Measurements from ENCODE around the gene SH3BP5L. TPM values are rescaled to one million over a fixed set of nuclear protein-coding genes. Genes with fewer than 3 reads are reported as not detected.
"Not testable (repeated sequence)": the region's sequence is repeated elsewhere in the genome, so short reads cannot be mapped to it uniquely, and the experiment has no call there.

Gene SH3BP5L
- total RNA-seq, 4 donors from 2014 or later: 15.7 to 26.4 (median 22.8) TPM

GRCh38 chr1:248791010-248791409 lies 34.7 kb downstream of the SH3BP5L start:
- TF ChIP-seq CTCF (IDR thresholded peaks at IDR 0.05 in 4 of 5, conservative IDR thresholded peaks at IDR 0.05 in 1 of 5): no peak
- no peak for TF ChIP-seq POLR2A (IDR thresholded peaks at IDR 0.05)
- ATAC-seq (no peak), DNase-seq (no peak)
- Histone ChIP-seq H3K27ac (no peak overlapping the region), H3K4me3 (no peak overlapping the region), H3K9me3 (no peaks in the 10 kb centered on the region), H3K4me1 (no peaks in the 10 kb centered on the region), H3K36me3 (no peaks in the 10 kb centered on the region), H3K27me3 (no peaks in the 10 kb centered on the region)
- intact Hi-C loops (cut with DNase I; ENCODE audit: low total_unique reads) (no loop called here), in situ Hi-C loops (cut with MboI; ENCODE audit: low sequenced_read_pairs in 4 of 4) (no loop called here)

- Histone ChIP-seq H3K9me3 (no peaks in the 10 kb centered on the region), H3K4me3 (no peak overlapping the region), H3K4me1 (no peaks in the 10 kb centered on the region), H3K36me3 (no peaks in the 10 kb centered on the region), H3K27ac (no peak overlapping the region), H3K27me3 (no peaks in the 10 kb centered on the region)
- DNase-seq (no peak), ATAC-seq (no peak)
- TF ChIP-seq CTCF (IDR thresholded peaks at IDR 0.05 in 4 of 5, conservative IDR thresholded peaks at IDR 0.05 in 1 of 5): no peak
- TF ChIP-seq POLR2A (IDR thresholded peaks at IDR 0.05): no peak
- intact Hi-C loops (cut with DNase I; ENCODE audit: low total_unique reads) (no loop called here), in situ Hi-C loops (cut with MboI; ENCODE audit: low sequenced_read_pairs in 4 of 4) (no loop called here)
These were observed 35.3 kb downstream of the SH3BP5L start for GRCh38 chr1:248790456-248790855.

- H3K27me3 ChIP-seq; intact Hi-C loops (cut with DNase I; ENCODE audit: low total_unique reads); DNase-seq; H3K4me3 ChIP-seq; H3K36me3 ChIP-seq; H3K9me3 ChIP-seq; in situ Hi-C loops (cut with MboI; ENCODE audit: low sequenced_read_pairs in 4 of 4); ATAC-seq; H3K27ac ChIP-seq; H3K4me1 ChIP-seq: not testable (repeated sequence)
These were observed 36.4 kb downstream of the SH3BP5L start for GRCh38 chr1:248789337-248789736.

GRCh38 chr1:248788327-248788726 lies 37.4 kb downstream of the SH3BP5L start:
- in situ Hi-C loops (cut with MboI; ENCODE audit: low sequenced_read_pairs in 4 of 4): no loop called here
- no peaks in the 10 kb centered on the region for H3K9me3 ChIP-seq
- ATAC-seq: no peak
- H3K27ac ChIP-seq: no peak overlapping the region
- H3K4me3 ChIP-seq: no peak overlapping the region
- H3K36me3 ChIP-seq: no peaks in the 10 kb centered on the region
- intact Hi-C loops (cut with DNase I; ENCODE audit: low total_unique reads): no loop called here
- H3K27me3 ChIP-seq: no peaks in the 10 kb centered on the region
- TF ChIP-seq CTCF (IDR thresholded peaks at IDR 0.05 in 4 of 5, conservative IDR thresholded peaks at IDR 0.05 in 1 of 5): no peak
- TF ChIP-seq POLR2A (IDR thresholded peaks at IDR 0.05): no peak
- DNase-seq: no peak
- no peaks in the 10 kb centered on the region for H3K4me1 ChIP-seq

GRCh38 chr1:248787430-248787829 lies 38.3 kb downstream of the SH3BP5L start:
- intact Hi-C loops (cut with DNase I; ENCODE audit: low total_unique reads): no loop called here
- no peak for ATAC-seq
- in situ Hi-C loops (cut with MboI; ENCODE audit: low sequenced_read_pairs in 4 of 4): no loop called here

More at GRCh38 chr1:248787430-248787829, 38.3 kb downstream of the SH3BP5L start:
- Histone ChIP-seq H3K27me3 (no peaks in the 10 kb centered on the region), H3K9me3 (no peaks in the 10 kb centered on the region), H3K4me3 (no peak overlapping the region), H3K36me3 (no peaks in the 10 kb centered on the region), H3K27ac (no peak overlapping the region), H3K4me1 (no peaks in the 10 kb centered on the region)
- DNase-seq: no peak
- TF ChIP-seq CTCF (IDR thresholded peaks at IDR 0.05 in 4 of 5, conservative IDR thresholded peaks at IDR 0.05 in 1 of 5) (no peak), POLR2A (IDR thresholded peaks at IDR 0.05) (no peak)

Measured in gastrocnemius medialis (tissue), 4 donors.